ENCODE data around the gene HPS4. TPM values are rescaled to one million over a fixed set of nuclear protein-coding genes. Genes with fewer than 3 reads are reported as not detected.

The HPS4 gene
- total RNA-seq, 1 experiment from 2014 or later = 48.1 TPM

DNA sequence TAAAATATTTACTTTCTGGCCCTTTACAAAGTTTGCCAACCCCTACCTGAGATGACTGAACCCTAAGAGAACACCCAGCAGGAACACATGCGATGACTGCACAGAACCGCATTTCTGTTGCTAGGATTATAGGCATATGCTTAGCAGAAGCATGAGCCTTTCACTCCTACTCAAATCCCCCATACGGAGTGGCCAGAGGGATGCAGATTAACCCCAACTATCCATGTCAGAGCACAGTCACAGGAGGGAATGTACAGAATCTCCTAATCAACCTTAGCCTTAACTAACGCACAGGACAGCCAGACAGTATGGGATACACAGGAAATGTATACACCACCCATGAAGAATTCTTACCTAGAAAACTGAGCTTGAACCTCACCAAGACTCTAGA, 6.2 kb downstream of the HPS4 start (continued):
- TF ChIP-seq, protein P1, sequence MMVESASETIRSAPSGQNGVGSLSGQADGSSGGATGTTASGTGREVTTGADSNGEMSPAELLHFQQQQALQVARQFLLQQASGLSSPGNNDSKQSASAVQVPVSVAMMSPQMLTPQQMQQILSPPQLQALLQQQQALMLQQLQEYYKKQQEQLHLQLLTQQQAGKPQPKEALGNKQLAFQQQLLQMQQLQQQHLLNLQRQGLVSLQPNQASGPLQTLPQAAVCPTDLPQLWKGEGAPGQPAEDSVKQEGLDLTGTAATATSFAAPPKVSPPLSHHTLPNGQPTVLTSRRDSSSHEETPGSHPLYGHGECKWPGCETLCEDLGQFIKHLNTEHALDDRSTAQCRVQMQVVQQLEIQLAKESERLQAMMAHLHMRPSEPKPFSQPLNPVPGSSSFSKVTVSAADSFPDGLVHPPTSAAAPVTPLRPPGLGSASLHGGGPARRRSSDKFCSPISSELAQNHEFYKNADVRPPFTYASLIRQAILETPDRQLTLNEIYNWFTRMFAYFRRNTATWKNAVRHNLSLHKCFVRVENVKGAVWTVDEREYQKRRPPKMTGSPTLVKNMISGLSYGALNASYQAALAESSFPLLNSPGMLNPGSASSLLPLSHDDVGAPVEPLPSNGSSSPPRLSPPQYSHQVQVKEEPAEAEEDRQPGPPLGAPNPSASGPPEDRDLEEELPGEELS (CRISPR knock-in tag; IDR thresholded peaks at IDR 0.05) = no peak
- TF ChIP-seq RORB (CRISPR knock-in tag; IDR thresholded peaks at IDR 0.05) = no peak
- TF ChIP-seq, protein P2, sequence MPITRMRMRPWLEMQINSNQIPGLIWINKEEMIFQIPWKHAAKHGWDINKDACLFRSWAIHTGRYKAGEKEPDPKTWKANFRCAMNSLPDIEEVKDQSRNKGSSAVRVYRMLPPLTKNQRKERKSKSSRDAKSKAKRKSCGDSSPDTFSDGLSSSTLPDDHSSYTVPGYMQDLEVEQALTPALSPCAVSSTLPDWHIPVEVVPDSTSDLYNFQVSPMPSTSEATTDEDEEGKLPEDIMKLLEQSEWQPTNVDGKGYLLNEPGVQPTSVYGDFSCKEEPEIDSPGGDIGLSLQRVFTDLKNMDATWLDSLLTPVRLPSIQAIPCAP (CRISPR knock-in tag; IDR thresholded peaks at IDR 0.05) = no peak

DNA sequence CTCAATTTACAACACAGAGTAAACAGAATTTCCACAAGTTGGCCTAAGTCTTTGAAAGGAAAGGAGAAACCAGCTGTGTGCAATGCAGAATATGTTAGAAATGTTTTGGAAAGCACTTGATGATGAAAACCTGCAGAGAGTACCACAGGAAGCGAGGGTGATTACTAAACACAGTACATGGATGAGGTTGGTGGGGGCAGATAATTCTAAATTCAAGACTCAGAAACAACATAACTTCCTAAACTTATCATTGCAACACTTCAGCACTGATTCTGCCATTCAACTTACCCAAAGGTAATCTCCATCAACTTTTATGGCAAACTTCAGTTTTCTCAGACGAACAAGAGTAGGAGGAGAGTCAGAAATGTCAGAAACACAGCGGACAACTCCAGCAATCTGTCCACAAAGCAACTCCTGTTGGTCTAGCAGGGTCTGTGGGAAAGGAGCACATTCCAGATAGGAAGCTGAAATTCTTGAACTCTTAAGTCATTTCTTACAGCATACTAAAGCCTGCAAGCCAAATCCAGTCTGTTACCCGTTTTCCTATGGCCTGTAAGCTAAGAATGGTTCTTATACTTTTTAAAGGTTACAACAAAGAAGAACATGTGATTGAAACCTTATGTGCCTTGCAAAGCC, 6.8 kb downstream of the HPS4 start:
- CTCF ChIA-PET = no interaction called here
- Mint-ChIP-seq H3K36me3 (peaks cover 66% of the 10 kb centered on the region), H3K4me1 (peaks cover 21% of the 10 kb centered on the region), H3K27me3 (ENCODE audit: low read depth) (no peaks in the 10 kb centered on the region), H3K4me3 (no peak overlapping the region), H3K9me3 (no peaks in the 10 kb centered on the region), H3K27ac (no peak overlapping the region)
- DNase-seq (ENCODE audit: low spot score) (no peak), ATAC-seq (no peak)
- POLR2A ChIA-PET = no interaction called here
- TF ChIP-seq, protein P3, sequence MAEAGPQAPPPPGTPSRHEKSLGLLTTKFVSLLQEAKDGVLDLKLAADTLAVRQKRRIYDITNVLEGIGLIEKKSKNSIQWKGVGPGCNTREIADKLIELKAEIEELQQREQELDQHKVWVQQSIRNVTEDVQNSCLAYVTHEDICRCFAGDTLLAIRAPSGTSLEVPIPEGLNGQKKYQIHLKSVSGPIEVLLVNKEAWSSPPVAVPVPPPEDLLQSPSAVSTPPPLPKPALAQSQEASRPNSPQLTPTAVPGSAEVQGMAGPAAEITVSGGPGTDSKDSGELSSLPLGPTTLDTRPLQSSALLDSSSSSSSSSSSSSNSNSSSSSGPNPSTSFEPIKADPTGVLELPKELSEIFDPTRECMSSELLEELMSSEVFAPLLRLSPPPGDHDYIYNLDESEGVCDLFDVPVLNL (CRISPR knock-in tag; IDR thresholded peaks at IDR 0.05; ENCODE audit: borderline replicate concordance, low read depth) = no peak
- TF ChIP-seq, protein P4, sequence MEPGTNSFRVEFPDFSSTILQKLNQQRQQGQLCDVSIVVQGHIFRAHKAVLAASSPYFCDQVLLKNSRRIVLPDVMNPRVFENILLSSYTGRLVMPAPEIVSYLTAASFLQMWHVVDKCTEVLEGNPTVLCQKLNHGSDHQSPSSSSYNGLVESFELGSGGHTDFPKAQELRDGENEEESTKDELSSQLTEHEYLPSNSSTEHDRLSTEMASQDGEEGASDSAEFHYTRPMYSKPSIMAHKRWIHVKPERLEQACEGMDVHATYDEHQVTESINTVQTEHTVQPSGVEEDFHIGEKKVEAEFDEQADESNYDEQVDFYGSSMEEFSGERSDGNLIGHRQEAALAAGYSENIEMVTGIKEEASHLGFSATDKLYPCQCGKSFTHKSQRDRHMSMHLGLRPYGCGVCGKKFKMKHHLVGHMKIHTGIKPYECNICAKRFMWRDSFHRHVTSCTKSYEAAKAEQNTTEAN (CRISPR knock-in tag; IDR thresholded peaks at IDR 0.05) = no peak
- TF ChIP-seq, protein P5, sequence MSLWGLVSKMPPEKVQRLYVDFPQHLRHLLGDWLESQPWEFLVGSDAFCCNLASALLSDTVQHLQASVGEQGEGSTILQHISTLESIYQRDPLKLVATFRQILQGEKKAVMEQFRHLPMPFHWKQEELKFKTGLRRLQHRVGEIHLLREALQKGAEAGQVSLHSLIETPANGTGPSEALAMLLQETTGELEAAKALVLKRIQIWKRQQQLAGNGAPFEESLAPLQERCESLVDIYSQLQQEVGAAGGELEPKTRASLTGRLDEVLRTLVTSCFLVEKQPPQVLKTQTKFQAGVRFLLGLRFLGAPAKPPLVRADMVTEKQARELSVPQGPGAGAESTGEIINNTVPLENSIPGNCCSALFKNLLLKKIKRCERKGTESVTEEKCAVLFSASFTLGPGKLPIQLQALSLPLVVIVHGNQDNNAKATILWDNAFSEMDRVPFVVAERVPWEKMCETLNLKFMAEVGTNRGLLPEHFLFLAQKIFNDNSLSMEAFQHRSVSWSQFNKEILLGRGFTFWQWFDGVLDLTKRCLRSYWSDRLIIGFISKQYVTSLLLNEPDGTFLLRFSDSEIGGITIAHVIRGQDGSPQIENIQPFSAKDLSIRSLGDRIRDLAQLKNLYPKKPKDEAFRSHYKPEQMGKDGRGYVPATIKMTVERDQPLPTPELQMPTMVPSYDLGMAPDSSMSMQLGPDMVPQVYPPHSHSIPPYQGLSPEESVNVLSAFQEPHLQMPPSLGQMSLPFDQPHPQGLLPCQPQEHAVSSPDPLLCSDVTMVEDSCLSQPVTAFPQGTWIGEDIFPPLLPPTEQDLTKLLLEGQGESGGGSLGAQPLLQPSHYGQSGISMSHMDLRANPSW (CRISPR knock-in tag; conservative IDR thresholded peaks at IDR 0.05; ENCODE audit: low read depth) = no peak
- TF ChIP-seq, protein P6, sequence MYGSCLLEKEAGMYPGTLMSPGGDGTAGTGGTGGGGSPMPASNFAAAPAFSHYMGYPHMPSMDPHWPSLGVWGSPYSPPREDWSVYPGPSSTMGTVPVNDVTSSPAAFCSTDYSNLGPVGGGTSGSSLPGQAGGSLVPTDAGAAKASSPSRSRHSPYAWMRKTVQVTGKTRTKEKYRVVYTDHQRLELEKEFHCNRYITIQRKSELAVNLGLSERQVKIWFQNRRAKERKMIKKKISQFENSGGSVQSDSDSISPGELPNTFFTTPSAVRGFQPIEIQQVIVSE (CRISPR knock-in tag; IDR thresholded peaks at IDR 0.05; ENCODE audit: borderline replicate concordance) = no peak
- TF ChIP-seq FOXK1 (CRISPR knock-in tag; IDR thresholded peaks at IDR 0.05) (no peak), ATF1 (CRISPR knock-in tag; IDR thresholded peaks at IDR 0.05) (no peak), EMX1 (CRISPR knock-in tag; IDR thresholded peaks at IDR 0.05) (no peak)
- TF ChIP-seq, protein P7, sequence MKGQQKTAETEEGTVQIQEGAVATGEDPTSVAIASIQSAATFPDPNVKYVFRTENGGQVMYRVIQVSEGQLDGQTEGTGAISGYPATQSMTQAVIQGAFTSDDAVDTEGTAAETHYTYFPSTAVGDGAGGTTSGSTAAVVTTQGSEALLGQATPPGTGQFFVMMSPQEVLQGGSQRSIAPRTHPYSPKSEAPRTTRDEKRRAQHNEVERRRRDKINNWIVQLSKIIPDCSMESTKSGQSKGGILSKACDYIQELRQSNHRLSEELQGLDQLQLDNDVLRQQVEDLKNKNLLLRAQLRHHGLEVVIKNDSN (CRISPR knock-in tag; IDR thresholded peaks at IDR 0.05) = no peak
- TF ChIP-seq, protein P8, sequence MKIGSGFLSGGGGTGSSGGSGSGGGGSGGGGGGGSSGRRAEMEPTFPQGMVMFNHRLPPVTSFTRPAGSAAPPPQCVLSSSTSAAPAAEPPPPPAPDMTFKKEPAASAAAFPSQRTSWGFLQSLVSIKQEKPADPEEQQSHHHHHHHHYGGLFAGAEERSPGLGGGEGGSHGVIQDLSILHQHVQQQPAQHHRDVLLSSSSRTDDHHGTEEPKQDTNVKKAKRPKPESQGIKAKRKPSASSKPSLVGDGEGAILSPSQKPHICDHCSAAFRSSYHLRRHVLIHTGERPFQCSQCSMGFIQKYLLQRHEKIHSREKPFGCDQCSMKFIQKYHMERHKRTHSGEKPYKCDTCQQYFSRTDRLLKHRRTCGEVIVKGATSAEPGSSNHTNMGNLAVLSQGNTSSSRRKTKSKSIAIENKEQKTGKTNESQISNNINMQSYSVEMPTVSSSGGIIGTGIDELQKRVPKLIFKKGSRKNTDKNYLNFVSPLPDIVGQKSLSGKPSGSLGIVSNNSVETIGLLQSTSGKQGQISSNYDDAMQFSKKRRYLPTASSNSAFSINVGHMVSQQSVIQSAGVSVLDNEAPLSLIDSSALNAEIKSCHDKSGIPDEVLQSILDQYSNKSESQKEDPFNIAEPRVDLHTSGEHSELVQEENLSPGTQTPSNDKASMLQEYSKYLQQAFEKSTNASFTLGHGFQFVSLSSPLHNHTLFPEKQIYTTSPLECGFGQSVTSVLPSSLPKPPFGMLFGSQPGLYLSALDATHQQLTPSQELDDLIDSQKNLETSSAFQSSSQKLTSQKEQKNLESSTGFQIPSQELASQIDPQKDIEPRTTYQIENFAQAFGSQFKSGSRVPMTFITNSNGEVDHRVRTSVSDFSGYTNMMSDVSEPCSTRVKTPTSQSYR (CRISPR knock-in tag; IDR thresholded peaks at IDR 0.05) = no peak
- TF ChIP-seq, protein P9, sequence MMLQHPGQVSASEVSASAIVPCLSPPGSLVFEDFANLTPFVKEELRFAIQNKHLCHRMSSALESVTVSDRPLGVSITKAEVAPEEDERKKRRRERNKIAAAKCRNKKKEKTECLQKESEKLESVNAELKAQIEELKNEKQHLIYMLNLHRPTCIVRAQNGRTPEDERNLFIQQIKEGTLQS (CRISPR knock-in tag; conservative IDR thresholded peaks at IDR 0.05) = no peak

All from WTC11 (cell line).